Stimulated activated CD4-positive, alpha-beta T cell treated with anti-CD3 and anti-CD28 coated beads, Interleukin-1b, Interleukin-23, amount 100 ng/mL, for 1 hour (primary cell): Measurements from ENCODE around the gene CLDN19.
"Not testable (repeated sequence)": the region's sequence is repeated elsewhere in the genome, so short reads cannot be mapped to it uniquely, and the experiment has no call there.

Experiments used
- DNase-seq, 2 donors: peaks; one replicate each; pipeline ENCODE4 v3.0.0-alpha.2; 2020; ENCODE audit warnings: low read depth in 2 of 2

Gene CLDN19

GRCh38 chr1:42737986-42738677, 1.9 kb downstream of the CLDN19 start:
- DNase-seq: no peak

GRCh38 chr1:42737257-42737656, 2.8 kb downstream of the CLDN19 start:
- DNase-seq: no peak

- no peak for DNase-seq
These were observed 3.4 kb downstream of the CLDN19 start for GRCh38 chr1:42736571-42737200.

GRCh38 chr1:42736152-42736551, 3.9 kb downstream of the CLDN19 start:
- DNase-seq: no peak

GRCh38 chr1:42735477-42736105, 4.4 kb downstream of the CLDN19 start:
- no peak for DNase-seq

- DNase-seq: no peak
These were observed 5.0 kb downstream of the CLDN19 start for GRCh38 chr1:42735056-42735455.

- DNase-seq: no peak
These were observed 5.6 kb downstream of the CLDN19 start for GRCh38 chr1:42734201-42735035.

- DNase-seq: no peak
These were observed 6.4 kb downstream of the CLDN19 start for GRCh38 chr1:42733415-42734200.

- DNase-seq: no peak
These were observed 7.8 kb downstream of the CLDN19 start for GRCh38 chr1:42732126-42732680.

- no peak for DNase-seq
These were observed 8.5 kb downstream of the CLDN19 start for GRCh38 chr1:42731585-42731984.

GRCh38 chr1:42730988-42731387, 9.0 kb downstream of the CLDN19 start:
- peak in 1 of 2 donors; percentile 24 for DNase-seq

- DNase-seq: no peak
These were observed 10.0 kb downstream of the CLDN19 start for GRCh38 chr1:42730002-42730401.

GRCh38 chr1:42725820-42726219, 14.2 kb downstream of the CLDN19 start:
- DNase-seq: not testable (repeated sequence)

- no peak for DNase-seq
These were observed 16.5 kb downstream of the CLDN19 start for GRCh38 chr1:42723511-42723910.

GRCh38 chr1:42722403-42722802, 17.6 kb downstream of the CLDN19 start:
- not testable (repeated sequence) for DNase-seq

- DNase-seq: no peak
These were observed 18.1 kb downstream of the CLDN19 start for GRCh38 chr1:42721926-42722325.

- no peak for DNase-seq
These were observed 19.2 kb downstream of the CLDN19 start for GRCh38 chr1:42720868-42721267.

GRCh38 chr1:42714441-42714840, 25.6 kb downstream of the CLDN19 start:
- not testable (repeated sequence) for DNase-seq

- no peak for DNase-seq
These were observed 26.7 kb downstream of the CLDN19 start for GRCh38 chr1:42713293-42713692.

GRCh38 chr1:42712808-42713207, 27.2 kb downstream of the CLDN19 start:
- not testable (repeated sequence) for DNase-seq

- no peak for DNase-seq
These were observed 36.1 kb downstream of the CLDN19 start for GRCh38 chr1:42703888-42704464.
